ENCODE results near the gene RSRC1. TPM values are rescaled to one million over a fixed set of nuclear protein-coding genes. Genes with fewer than 3 reads are reported as not detected.
A peak's percentile ranks its signal among the peaks of the same experiment; 100 is the strongest.
"Not testable (repeated sequence)": the region's sequence is repeated elsewhere in the genome, so short reads cannot be mapped to it uniquely, and the experiment has no call there.

Gene RSRC1
- total RNA-seq, 2 experiments from 2014 or later = 37.4 to 38.8 TPM

GRCh38 chr3:158228942-158229341, 119.1 kb downstream of the RSRC1 start:
- H3K9me3 Mint-ChIP-seq; H3K27me3 Mint-ChIP-seq; H3K27ac Mint-ChIP-seq; POLR2A ChIA-PET; H3K4me3 Mint-ChIP-seq; H3K36me3 Mint-ChIP-seq (ENCODE audit: low read depth); CTCF ChIA-PET; H3K4me1 Mint-ChIP-seq; DNase-seq: not testable (repeated sequence)

GRCh38 chr3:158233791-158234190, 123.9 kb downstream of the RSRC1 start:
- peaks cover 5% of the 10 kb centered on the region for H3K9me3 Mint-ChIP-seq
- DNase-seq = no peak
- no peak overlapping the region for H3K4me3 Mint-ChIP-seq
- ChIA-PET POLR2A (no interaction called here), CTCF (no interaction called here)
- H3K36me3 Mint-ChIP-seq (ENCODE audit: low read depth) = peaks cover 7% of the 10 kb centered on the region
- no peak overlapping the region for H3K27ac Mint-ChIP-seq
- H3K27me3 Mint-ChIP-seq = no peaks in the 10 kb centered on the region
- H3K4me1 Mint-ChIP-seq = no peaks in the 10 kb centered on the region

GRCh38 chr3:158244274-158244673, 134.4 kb downstream of the RSRC1 start:
- Mint-ChIP-seq H3K27me3 (no peaks in the 10 kb centered on the region), H3K4me3 (no peak overlapping the region), H3K27ac (no peak overlapping the region), H3K4me1 (peaks cover 5% of the 10 kb centered on the region), H3K9me3 (peaks cover 17% of the 10 kb centered on the region), H3K36me3 (ENCODE audit: low read depth) (peaks cover 18% of the 10 kb centered on the region)
- CTCF ChIA-PET = no interaction called here
- POLR2A ChIA-PET = no interaction called here
- no peak for DNase-seq

GRCh38 chr3:158247288-158247687, 137.4 kb downstream of the RSRC1 start:
- peaks cover 5% of the 10 kb centered on the region for H3K4me1 Mint-ChIP-seq
- DNase-seq = no peak
- H3K4me3 Mint-ChIP-seq = no peak overlapping the region
- no peak overlapping the region for H3K27ac Mint-ChIP-seq
- H3K9me3 Mint-ChIP-seq = peaks cover 20% of the 10 kb centered on the region
- ChIA-PET CTCF (no interaction called here), POLR2A (no interaction called here)
- peaks cover 19% of the 10 kb centered on the region for H3K36me3 Mint-ChIP-seq (ENCODE audit: low read depth)
- no peaks in the 10 kb centered on the region for H3K27me3 Mint-ChIP-seq

GRCh38 chr3:158248261-158248660, 138.4 kb downstream of the RSRC1 start:
- peaks cover 20% of the 10 kb centered on the region for H3K9me3 Mint-ChIP-seq
- POLR2A ChIA-PET = interaction anchor here (0.8 kb wide), 1 partner anchor 14 kb away, joined by 3 read pairs; no protein-coding TSS in a partner anchor
- peaks cover 5% of the 10 kb centered on the region for H3K4me1 Mint-ChIP-seq
- no peaks in the 10 kb centered on the region for H3K27me3 Mint-ChIP-seq
- CTCF ChIA-PET = no interaction called here
- H3K4me3 Mint-ChIP-seq = no peak overlapping the region
- no peak for DNase-seq
- H3K27ac Mint-ChIP-seq = peak overlapping the region; percentile 4
- H3K36me3 Mint-ChIP-seq (ENCODE audit: low read depth) = peaks cover 26% of the 10 kb centered on the region

GRCh38 chr3:158249183-158249582, 139.3 kb downstream of the RSRC1 start:
- Mint-ChIP-seq H3K27ac (no peak overlapping the region), H3K9me3 (peaks cover 22% of the 10 kb centered on the region), H3K36me3 (ENCODE audit: low read depth) (peaks cover 32% of the 10 kb centered on the region), H3K27me3 (no peaks in the 10 kb centered on the region), H3K4me3 (no peak overlapping the region), H3K4me1 (peaks cover 5% of the 10 kb centered on the region)
- CTCF ChIA-PET = no interaction called here
- POLR2A ChIA-PET = no interaction called here
- no peak for DNase-seq

GRCh38 chr3:158258619-158259018, 148.7 kb downstream of the RSRC1 start:
- DNase-seq = no peak
- ChIA-PET POLR2A (no interaction called here), CTCF (no interaction called here)
- H3K27ac Mint-ChIP-seq = no peak overlapping the region
- H3K4me1 Mint-ChIP-seq = no peaks in the 10 kb centered on the region
- peaks cover 40% of the 10 kb centered on the region for H3K36me3 Mint-ChIP-seq (ENCODE audit: low read depth)
- H3K27me3 Mint-ChIP-seq = no peaks in the 10 kb centered on the region
- H3K9me3 Mint-ChIP-seq = peaks cover 22% of the 10 kb centered on the region
- no peak overlapping the region for H3K4me3 Mint-ChIP-seq

- peaks cover 30% of the 10 kb centered on the region for H3K36me3 Mint-ChIP-seq (ENCODE audit: low read depth)
- ChIA-PET POLR2A (no interaction called here), CTCF (interaction anchor here (0.6 kb wide), 1 partner anchor 20 kb away, joined by 3 read pairs; no protein-coding TSS in a partner anchor)
- no peak overlapping the region for H3K4me3 Mint-ChIP-seq
- H3K27me3 Mint-ChIP-seq = no peaks in the 10 kb centered on the region
- H3K27ac Mint-ChIP-seq = no peak overlapping the region
- peaks cover 18% of the 10 kb centered on the region for H3K9me3 Mint-ChIP-seq
- no peak for DNase-seq
- no peaks in the 10 kb centered on the region for H3K4me1 Mint-ChIP-seq
Measured at GRCh38 chr3:158260392-158260791, 150.5 kb downstream of the RSRC1 start.

GRCh38 chr3:158261371-158261991, 151.6 kb downstream of the RSRC1 start:
- no peak for DNase-seq
- Mint-ChIP-seq H3K36me3 (ENCODE audit: low read depth) (peaks cover 22% of the 10 kb centered on the region), H3K9me3 (peaks cover 10% of the 10 kb centered on the region), H3K4me1 (no peaks in the 10 kb centered on the region), H3K27me3 (no peaks in the 10 kb centered on the region), H3K4me3 (no peak overlapping the region), H3K27ac (no peak overlapping the region)
- ChIA-PET POLR2A (no interaction called here), CTCF (no interaction called here)

GRCh38 chr3:158264894-158265293, 155.0 kb downstream of the RSRC1 start:
- no peaks in the 10 kb centered on the region for H3K27me3 Mint-ChIP-seq
- no peaks in the 10 kb centered on the region for H3K4me1 Mint-ChIP-seq
- peaks cover 18% of the 10 kb centered on the region for H3K9me3 Mint-ChIP-seq
- H3K4me3 Mint-ChIP-seq = no peak overlapping the region
- no peak overlapping the region for H3K27ac Mint-ChIP-seq
- no peak for DNase-seq
- peaks cover 19% of the 10 kb centered on the region for H3K36me3 Mint-ChIP-seq (ENCODE audit: low read depth)
- POLR2A ChIA-PET = no interaction called here
- CTCF ChIA-PET = no interaction called here

- DNase-seq = no peak
- peaks cover 18% of the 10 kb centered on the region for H3K9me3 Mint-ChIP-seq
- H3K4me1 Mint-ChIP-seq = no peaks in the 10 kb centered on the region
- POLR2A ChIA-PET = no interaction called here
- H3K36me3 Mint-ChIP-seq (ENCODE audit: low read depth) = peaks cover 14% of the 10 kb centered on the region
- no peaks in the 10 kb centered on the region for H3K27me3 Mint-ChIP-seq
- no peak overlapping the region for H3K4me3 Mint-ChIP-seq
- H3K27ac Mint-ChIP-seq = no peak overlapping the region
- CTCF ChIA-PET = no interaction called here
Measured at GRCh38 chr3:158267015-158267414, 157.1 kb downstream of the RSRC1 start.

- no peak overlapping the region for H3K4me3 Mint-ChIP-seq
- H3K4me1 Mint-ChIP-seq = no peaks in the 10 kb centered on the region
- no peak for DNase-seq
- CTCF ChIA-PET = no interaction called here
- H3K27me3 Mint-ChIP-seq = no peaks in the 10 kb centered on the region
- H3K27ac Mint-ChIP-seq = no peak overlapping the region
- POLR2A ChIA-PET = no interaction called here
- peaks cover 14% of the 10 kb centered on the region for H3K36me3 Mint-ChIP-seq (ENCODE audit: low read depth)
- H3K9me3 Mint-ChIP-seq = peaks cover 16% of the 10 kb centered on the region
Measured at GRCh38 chr3:158269942-158270341, 160.1 kb downstream of the RSRC1 start.

- no peaks in the 10 kb centered on the region for H3K4me1 Mint-ChIP-seq
- no peak for DNase-seq
- H3K9me3 Mint-ChIP-seq = peaks cover 10% of the 10 kb centered on the region
- CTCF ChIA-PET = no interaction called here
- H3K4me3 Mint-ChIP-seq = no peak overlapping the region
- POLR2A ChIA-PET = no interaction called here
- no peak overlapping the region for H3K27ac Mint-ChIP-seq
- peaks cover 11% of the 10 kb centered on the region for H3K36me3 Mint-ChIP-seq (ENCODE audit: low read depth)
- no peaks in the 10 kb centered on the region for H3K27me3 Mint-ChIP-seq
Measured at GRCh38 chr3:158272081-158272480, 162.2 kb downstream of the RSRC1 start.

- POLR2A ChIA-PET = no interaction called here
- CTCF ChIA-PET = no interaction called here
- H3K9me3 Mint-ChIP-seq = no peaks in the 10 kb centered on the region
- no peak for DNase-seq
- H3K4me3 Mint-ChIP-seq = no peak overlapping the region
- no peak overlapping the region for H3K27ac Mint-ChIP-seq
- H3K36me3 Mint-ChIP-seq (ENCODE audit: low read depth) = peaks cover 6% of the 10 kb centered on the region
- no peaks in the 10 kb centered on the region for H3K4me1 Mint-ChIP-seq
- H3K27me3 Mint-ChIP-seq = no peaks in the 10 kb centered on the region
Measured at GRCh38 chr3:158273656-158274055, 163.8 kb downstream of the RSRC1 start.

Measured in activated CD4-positive, alpha-beta memory T cell treated with anti-CD3 and anti-CD28 coated beads, Interleukin-2, amount 10 ng/mL, durations not matched to agents 7 days and 5 days (primary cell).